ENCODE measurements around the gene CMIP. TPM values are rescaled to one million over a fixed set of nuclear protein-coding genes. Genes with fewer than 3 reads are reported as not detected.

The CMIP gene
- total RNA-seq, 1 donor from 2014 or later = 11.1 TPM

DNA sequence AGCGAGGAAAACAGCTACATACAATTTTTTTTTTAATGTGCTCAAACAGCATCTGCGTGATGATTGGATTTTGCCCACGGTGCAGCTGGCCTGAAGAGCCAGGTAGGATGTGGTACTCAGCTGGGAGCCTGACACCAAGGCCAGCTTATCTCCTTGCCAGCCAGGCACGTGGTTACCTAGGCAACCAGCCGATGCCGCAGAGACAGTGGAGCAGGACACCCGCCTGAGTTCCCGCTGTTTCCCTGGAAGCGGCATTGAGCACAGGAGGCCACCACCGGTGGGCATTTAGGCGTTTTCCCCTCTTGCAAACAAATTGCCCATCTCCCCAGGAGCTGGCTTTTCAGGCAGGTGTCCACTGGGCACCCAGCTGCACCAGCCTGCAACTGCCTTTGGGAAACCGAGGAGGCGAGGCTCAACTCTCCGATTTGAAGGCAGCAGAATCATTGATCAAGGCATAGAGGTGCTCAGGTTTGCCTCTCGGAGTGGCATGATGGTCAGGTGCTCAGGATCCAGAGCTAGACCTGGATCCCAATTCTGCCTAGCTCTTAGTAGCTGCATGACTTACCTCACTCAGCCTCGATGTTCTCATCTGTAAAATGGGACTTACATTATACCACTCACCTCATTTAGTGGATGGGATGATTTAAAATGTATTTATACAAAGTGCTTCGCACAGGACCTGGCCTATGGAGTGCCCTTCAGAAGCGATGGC is 196.9 kb downstream of the CMIP start:
- no peak for DNase-seq
- intact Hi-C loops (cut with DNase I) = no loop called here
- no peak for ATAC-seq (ENCODE audit: poor library complexity)

DNA sequence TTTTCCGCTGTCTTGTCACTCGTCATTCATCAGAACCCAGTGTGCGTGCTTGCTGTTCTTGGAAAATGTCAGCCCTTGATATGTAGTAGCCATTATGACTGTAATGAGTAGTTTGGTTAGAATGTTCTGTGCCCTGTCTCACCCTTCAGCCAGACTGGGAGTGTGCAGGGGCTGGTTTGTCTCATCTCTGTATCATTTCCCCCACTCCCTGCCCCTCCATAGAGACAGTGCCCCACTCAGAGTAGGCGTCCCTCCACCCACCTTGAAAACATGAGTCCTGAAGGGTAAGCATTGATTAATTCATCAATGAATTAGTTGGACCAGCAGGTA is 197.5 kb downstream of the CMIP start:
- no peak for DNase-seq
- intact Hi-C loops (cut with DNase I) = no loop called here
- no peak for ATAC-seq (ENCODE audit: poor library complexity)

DNA sequence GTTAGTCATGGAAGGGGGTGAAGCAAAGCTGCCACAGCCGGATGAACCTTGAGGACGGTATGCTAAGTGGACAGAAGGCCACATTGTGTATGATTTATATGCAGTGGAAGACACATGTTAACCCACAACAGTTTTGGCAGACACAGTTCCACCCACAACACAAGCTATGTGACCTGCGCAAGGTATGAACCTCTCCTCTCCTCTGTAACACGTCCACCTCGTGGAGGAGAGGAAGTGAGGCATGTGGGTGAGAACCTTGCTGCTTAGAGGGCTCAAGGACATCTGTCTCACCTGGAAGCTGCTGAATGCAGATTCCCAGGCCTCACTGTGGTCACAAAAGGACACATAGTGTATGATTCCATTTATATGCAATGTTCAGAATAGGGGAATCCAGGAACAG is 198.3 kb downstream of the CMIP start:
- DNase-seq = no peak
- intact Hi-C loops (cut with DNase I) = no loop called here
- ATAC-seq (ENCODE audit: poor library complexity) = no peak

DNA sequence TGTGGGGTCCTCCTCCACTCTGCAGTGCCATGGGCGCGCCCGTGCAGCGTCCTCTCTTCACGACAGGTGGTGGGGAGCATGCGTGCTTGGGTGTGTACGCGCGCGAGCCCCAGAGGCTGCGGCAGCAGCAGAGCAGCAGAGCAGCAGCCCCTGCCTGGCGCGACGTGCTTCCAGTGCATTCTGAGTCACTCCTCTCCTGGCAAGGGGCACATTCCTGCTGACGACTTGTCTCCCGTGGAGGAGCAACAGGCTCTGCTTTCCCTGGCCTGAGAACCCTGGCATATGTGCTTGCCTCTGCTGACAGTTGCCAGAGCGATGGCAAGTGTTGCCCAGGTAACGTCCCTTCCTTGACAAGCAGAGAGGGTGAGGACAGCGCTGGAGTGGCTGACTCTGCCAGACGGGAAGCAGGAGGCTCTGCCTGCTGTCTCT is 200.7 kb downstream of the CMIP start:
- DNase-seq (peak; percentile 74), ATAC-seq (ENCODE audit: poor library complexity) (peak; percentile 96)
- intact Hi-C loops (cut with DNase I) = no loop called here

DNA sequence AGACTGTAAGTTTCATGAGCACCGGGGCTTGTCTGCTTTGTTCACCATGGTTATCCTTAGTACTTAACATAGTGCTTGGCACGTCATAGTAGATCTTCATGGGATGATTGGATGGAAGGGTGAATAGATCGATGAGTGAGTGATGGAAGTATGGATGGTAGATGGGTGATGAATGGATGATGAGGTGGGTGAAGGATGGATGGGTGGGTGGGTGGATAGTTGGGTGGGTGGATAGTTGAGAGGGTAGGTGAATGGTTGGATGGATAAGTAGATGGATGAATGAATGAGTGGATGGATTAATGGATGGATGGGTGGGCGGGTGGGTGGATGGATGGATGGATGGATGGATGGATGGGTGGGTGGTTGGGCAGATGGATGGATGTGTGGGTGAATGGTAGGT is 201.3 kb downstream of the CMIP start:
- intact Hi-C loops (cut with DNase I) = no loop called here
- DNase-seq = no peak
- ATAC-seq (ENCODE audit: poor library complexity) = no peak

DNA sequence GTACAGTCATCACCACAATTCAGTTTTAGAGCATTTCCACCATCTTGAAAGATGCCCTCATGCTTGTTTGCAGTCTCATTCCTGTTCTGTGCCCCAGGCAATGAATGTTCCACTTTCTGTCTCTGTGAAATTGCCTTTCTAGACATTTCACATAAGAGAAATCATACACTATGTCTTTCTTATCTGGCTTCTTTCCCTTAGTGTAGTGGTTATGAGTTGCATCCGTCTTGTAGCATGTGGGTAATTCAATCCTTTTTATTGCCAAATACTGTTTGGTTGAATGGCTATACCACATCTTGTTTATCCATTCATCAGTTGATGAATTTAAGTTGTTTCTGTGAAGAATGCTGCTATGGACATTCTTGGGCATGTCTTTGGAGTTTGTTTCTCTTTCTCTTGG is 202.0 kb downstream of the CMIP start:
- DNase-seq (no peak), ATAC-seq (ENCODE audit: poor library complexity) (no peak)
- intact Hi-C loops (cut with DNase I) = no loop called here

DNA sequence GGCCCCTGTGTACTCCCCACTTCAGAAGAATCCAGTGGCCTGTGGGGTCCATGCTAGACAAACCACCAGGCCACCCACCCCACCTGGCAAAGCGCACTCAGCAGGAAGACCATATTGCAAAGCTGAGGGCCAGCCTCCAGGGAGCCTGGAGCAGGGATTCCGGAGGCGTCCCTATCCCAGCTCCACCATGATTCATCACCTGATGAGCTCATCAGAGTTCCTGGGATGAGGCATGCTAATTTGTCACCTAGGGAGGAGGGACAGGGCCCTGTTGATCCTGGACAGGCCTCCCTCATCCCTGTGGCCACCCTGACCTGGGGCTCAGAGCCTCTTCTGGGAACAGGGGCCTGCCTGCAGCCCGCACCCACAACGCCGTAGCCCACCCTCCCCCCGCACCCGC is 202.9 kb downstream of the CMIP start:
- ATAC-seq (ENCODE audit: poor library complexity) (no peak), DNase-seq (no peak)
- intact Hi-C loops (cut with DNase I) = no loop called here

DNA sequence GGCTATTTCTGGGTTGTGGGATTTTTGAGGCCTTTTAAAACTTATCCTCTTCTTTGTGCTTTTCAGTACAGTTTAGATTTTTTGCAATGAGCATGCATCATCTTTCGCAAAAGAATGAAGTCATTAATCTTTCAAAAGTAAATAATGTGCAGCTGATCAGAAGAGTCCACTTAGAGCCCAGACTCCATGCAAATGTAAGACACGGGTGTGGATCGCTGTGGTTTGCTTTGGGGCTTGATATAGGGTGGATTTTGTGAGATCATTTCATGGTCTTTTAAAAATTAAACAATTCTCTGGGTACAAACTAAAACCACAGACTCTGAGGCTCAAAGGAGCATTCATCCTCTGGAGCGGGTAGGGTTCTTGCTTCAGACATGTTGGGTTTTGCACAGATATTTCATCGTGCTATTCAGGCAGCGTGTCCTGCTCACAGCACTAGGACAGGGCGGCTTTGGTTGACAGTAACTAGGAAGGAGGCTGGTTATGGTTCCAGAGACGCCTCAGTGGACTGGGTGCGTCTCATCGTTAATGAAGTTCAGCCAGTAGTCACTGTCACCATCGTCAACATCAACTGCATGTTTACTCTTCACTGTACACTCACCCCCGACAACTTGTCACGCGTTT is 205.1 kb downstream of the CMIP start:
- DNase-seq = no peak
- intact Hi-C loops (cut with DNase I) = no loop called here
- no peak for ATAC-seq (ENCODE audit: poor library complexity)

DNA sequence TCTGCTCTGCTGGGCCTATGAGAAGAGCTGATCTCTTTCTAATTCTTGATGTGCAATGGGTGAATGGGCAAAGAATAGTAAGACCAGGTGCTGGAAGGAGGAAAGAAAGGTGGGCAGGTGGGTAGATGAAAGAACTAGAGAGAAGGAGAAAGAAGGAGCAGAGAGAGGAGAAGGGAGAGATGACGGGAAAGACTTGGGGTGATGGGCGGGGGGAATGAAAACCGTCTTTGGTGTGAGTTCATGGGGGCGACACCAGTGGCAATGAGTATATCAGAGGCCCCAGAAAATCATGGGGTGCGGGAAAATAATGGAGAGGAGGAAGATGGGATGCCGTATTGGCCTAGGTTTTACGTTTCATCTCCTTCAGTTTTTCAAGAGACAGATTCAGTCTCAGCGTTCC is 205.7 kb downstream of the CMIP start:
- no peak for ATAC-seq (ENCODE audit: poor library complexity)
- no peak for DNase-seq
- intact Hi-C loops (cut with DNase I) = no loop called here

DNA sequence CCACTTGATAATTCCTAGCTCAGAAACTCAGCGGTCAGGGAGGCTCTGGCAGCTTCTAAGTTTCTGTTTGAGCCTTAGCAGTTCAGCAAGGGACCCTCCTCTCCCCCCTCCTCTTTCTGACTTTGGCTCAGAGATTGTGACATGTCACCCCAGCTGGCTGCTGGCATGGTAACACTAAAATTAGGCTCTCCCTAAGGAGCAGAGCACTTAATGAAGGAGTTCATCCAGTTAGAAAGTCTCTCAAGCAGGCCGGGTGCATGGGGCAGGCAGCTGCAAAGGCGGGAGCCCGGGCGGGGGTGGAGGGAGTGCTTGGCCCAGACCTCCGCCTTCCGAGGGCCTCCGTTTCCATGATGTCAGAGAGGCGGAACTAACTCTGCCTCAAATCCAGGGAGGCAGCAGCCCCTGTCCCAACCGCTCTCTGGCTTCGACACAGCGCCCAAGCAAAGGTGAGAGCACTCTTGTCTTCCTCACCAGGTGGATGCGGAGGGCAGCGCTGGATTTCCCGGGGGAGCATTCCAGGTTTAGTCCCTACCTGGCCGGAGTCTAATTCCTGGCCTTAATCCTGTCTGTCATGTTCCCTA is 206.5 kb downstream of the CMIP start:
- ATAC-seq (ENCODE audit: poor library complexity) = peak; percentile 89
- intact Hi-C loops (cut with DNase I) = no loop called here
- DNase-seq = peak; percentile 83

DNA sequence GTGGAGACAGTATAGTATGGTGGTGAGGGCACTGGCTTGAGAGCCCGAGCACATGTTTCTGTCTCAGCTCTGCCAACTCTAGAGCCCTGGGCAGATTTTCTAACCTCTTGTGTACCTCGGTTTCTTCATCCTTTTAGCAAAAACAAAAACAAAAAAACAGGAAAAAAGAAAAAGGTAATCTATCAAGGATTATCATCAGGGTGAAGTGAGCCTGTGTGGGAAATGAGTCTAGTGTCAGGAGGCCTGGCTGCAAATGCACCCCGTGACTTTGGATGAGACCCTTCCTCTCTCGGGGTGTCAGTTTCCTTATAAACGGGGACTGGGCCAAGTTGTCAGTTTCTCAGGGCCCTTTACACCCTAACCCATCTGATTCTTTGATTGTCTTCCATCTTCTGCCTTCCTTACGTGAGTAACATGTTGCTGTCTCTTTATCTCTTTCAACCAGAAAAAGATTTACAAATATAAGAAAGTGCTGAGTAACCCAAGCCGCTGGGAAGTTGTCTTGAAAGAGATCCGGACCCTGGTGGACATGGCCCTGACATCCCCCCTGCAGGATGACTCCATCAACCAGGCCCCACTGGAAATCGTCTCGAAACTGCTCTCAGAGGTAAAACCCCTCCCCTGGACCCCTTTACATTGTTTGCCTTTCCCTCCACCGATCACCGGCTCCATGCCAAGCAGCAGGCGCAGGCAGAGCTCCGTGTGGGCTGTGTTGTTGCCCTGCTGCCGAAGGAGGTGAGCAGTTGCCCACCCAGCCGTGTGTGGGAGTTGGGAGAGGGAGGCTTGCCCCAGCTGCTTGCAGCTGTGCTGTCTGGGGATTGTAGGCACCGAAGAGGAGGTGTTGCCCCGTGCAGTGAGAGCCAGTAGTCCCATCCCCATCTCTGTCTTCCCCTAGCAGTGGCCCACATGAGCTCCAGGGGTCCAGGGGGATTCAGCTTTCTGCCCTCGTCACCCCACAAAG is 207.4 kb downstream of the CMIP start:
- ATAC-seq (ENCODE audit: poor library complexity) = no peak
- intact Hi-C loops (cut with DNase I) = no loop called here
- no peak for DNase-seq

DNA sequence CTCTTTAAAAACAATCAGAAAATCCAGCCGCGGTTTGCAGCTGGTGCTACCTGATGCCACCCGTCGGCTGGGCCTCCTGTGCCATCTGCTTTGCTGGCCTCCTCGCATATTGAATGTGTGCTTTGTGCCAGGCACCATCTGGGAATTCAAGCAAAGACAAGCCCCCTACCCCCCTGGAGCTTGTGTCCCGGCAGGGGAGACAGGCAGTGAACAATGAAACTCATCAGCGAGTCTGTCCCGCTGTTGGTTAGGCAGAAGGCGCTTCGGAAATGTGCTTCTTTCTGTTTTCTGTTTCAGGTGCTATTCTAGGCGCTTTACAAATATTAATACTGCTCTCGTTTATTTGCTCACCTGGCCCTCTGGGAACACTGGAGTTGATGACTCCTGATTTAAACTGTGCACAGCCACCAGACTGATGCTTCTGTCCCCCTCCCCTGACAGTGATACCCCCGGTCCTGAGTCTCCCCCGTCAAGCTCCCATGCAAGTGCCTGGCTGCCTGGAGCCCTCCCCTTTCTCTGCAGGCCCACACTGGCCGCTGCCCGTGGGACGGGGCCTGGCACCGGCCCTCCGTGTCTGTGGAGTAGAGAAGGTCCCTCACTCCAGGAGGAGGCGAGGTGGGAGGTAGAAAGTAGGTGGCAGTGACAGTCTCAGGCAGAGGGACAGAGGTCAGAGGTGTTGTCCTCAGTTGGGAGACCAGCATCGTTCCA is 208.3 kb downstream of the CMIP start:
- no peak for ATAC-seq (ENCODE audit: poor library complexity)
- intact Hi-C loops (cut with DNase I) = no loop called here
- no peak for DNase-seq

DNA sequence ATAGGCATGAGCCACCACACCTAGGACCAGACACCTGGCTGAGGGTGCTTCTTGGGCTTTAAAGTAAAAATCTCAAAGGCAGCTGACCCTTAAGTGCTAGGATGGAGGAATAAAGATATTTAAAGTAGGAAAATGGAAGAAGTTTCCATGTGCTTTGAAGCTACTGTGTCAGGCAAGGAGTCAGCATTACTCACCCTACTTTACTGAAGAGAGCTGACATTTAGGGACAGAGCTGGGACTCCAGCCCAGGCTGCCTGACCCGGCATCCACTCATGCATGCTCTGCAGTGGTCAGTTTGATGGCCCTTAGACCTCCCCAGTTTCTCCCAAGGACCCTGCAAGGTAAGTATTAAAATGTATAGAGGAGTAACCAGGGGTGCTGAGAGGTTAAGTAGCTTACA is 209.7 kb downstream of the CMIP start:
- DNase-seq = no peak
- intact Hi-C loops (cut with DNase I) = no loop called here
- no peak for ATAC-seq (ENCODE audit: poor library complexity)

DNA sequence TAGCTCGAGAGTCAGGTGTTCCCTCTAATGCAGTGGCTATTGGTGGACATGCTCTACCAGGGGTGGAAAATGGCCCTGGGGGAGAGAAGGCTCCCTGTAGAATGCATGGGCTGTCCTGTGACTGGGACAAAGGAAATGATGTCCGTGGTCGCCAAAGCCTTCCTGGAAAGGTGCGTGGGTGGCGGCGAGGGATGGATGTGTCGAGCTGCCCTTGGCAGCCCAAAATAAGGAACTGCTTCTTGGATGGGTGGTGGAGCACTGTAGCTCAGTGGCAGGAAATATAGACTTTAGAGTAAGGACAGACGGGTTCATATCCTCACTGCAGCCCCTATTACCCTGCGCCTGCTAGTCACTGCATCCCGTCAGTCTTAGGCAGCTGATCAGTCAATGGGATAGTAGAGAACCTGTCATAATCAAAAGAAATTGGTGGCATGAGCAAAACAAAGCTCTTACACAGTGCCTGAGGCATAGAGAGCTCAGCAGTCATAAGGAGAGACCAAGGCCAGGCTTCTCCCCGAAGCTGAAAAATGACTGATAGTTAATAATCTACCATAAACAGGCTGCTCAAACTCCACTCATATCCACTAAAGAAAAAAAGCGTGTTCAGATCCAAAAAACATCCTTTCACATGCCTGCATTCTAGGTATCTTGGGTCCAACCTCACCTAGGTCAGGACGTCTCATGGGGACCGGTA is 211.0 kb downstream of the CMIP start:
- intact Hi-C loops (cut with DNase I) = no loop called here
- ATAC-seq (ENCODE audit: poor library complexity) (no peak), DNase-seq (no peak)

DNA sequence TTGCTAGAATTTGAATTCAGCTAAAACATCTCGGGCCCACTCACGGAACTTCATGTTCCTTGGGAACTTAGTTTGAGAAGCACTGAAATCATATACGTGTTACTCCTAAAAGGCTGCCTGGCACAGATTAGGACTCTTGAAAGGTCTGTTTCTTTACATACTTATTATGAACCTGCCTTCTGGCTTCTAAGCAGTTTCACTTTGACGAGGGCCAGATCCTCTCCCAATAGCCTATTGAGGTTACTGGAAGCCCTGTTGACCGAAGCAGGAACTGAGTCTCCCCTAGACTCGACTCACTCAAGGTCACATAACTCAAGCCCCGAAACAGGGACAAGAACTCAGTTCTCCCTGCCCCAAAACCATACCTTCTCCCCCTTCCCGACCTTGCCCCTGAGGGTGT is 212.6 kb downstream of the CMIP start:
- intact Hi-C loops (cut with DNase I) = no loop called here
- DNase-seq (no peak), ATAC-seq (ENCODE audit: poor library complexity) (no peak)

DNA sequence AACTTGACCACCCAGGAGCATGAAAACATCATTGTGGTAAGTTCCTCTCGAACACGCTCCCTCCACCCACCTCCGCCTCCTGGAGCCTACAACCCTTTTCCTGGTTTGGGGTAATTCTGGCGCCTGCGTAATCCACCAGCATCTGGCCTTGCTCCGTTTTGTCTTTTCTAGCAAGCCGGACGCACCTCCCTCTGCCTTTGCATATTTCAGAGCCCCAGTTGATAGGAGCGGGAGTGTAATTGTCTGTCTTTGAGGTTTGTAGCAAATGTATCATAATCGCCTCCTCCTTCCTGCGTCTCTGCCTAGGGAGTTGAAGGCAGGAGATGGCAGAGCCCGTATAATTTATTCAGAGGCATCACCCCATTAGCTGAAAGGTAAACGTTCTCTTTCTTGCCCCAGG is 213.2 kb downstream of the CMIP start:
- DNase-seq (no peak), ATAC-seq (ENCODE audit: poor library complexity) (no peak)
- intact Hi-C loops (cut with DNase I) = no loop called here

DNA sequence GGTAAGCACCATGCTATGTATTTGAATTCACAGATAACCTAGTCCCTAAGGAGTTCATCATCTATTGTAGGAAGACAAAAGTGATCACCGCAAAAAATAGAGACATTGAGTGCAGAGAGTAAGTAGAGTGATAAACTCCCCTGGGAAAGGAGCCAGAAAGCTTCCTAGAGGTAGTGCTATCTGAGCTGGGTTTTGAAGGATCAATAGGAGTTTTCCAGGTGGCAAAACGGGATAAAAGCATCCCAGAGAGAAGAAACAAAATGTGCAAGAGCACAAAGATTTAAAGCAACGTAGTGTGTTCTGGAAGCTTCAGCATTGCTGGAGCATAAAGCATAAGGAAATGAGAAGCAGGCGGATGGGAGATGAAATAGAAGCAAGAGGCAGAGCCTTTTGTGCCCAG is 213.8 kb downstream of the CMIP start:
- no peak for DNase-seq
- no peak for ATAC-seq (ENCODE audit: poor library complexity)
- intact Hi-C loops (cut with DNase I) = no loop called here

DNA sequence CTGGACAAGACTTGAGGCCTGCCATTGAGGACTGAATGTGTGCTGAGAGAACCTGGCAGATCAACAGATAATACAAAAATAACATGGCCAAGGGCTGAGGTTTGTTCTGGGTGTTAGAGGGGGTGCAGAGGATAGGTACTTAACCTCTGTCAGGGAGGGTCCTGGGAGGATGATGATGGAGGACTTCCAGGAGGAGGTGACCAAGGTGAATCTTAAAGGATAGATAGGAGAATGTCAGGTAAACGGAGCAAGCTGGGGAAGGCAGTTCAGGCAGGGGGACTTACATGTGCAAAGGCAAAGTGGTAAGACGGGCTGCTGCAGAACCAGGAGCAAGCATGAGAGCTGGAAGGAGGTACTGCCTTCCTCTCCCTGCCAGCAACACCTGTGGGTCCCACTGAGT is 214.6 kb downstream of the CMIP start:
- no peak for ATAC-seq (ENCODE audit: poor library complexity)
- DNase-seq = no peak
- intact Hi-C loops (cut with DNase I) = no loop called here
